GM19468 (cell line): ENCODE data around the gene SCAF8.
"Not testable (repeated sequence)": the region's sequence is repeated elsewhere in the genome, so short reads cannot be mapped to it uniquely, and the experiment has no call there.

ENCODE experiments used
- ATAC-seq: cut with Tn5 transposase; IDR thresholded peaks from one replicate; pipeline ENCODE4 v1.9.1; 2021; ENCODE audit warnings: mild to moderate bottlenecking, moderate library complexity, moderate number of reproducible peaks; ENCODE audit not compliant: unreplicated experiment; ENCODE audit errors: extremely low read depth

SCAF8 gene

GRCh38 chr6:154732538-154733182, 556 bp upstream of the SCAF8 start:
- ATAC-seq = no peak

GRCh38 chr6:154733626-154734382, 588 bp downstream of the SCAF8 start:
- ATAC-seq = peak; percentile 28

DNA sequence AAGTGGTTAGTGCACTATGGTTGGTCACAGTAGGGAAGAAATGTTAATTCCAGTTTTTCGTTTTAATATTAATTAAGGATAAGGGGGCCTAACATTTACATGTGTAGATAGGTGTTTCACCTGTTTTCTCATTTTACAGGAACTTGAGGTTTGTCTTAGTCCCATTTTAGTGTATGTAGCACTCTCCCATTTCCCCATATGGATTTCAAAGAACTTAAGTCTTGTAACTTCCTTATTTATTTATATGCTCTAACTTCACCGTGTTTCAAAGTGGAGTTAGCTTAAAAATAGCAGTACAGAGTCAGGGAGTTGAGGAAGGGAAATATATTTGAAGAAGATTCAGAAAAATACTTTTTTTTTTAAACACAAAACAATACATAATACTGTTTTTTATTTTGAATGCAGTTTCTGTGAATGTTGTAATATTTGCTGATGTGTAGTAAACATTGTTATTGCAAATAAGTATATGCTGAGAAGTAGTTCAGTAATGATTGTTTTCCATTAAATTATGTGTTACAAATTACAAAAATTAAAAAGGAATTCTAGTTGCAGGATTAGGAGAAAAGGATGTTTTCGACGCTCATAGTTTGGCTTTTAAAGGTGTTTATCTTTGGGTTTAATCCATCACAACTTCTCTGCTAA, 3.5 kb downstream of the SCAF8 start:
- ATAC-seq = no peak

DNA sequence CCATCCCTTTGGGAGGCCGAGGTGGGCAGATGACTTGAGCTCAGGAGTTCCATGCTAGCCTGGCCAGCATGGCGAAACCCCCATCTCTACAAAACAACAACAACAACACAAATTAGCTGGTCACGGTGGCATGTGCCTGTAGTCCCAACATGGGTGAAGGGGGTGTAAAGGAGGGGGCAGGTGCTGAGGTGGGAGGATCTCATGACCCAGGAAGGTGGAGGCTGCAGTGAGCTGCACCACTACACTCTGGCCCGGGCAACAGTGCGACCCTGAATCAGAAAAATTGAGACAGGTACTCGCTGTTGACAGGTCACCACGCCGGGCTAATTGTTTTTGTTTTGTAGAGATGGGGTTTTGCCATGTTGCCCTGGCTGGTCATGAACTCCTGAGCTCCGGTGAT, 4.2 kb downstream of the SCAF8 start:
- ATAC-seq = no peak

DNA sequence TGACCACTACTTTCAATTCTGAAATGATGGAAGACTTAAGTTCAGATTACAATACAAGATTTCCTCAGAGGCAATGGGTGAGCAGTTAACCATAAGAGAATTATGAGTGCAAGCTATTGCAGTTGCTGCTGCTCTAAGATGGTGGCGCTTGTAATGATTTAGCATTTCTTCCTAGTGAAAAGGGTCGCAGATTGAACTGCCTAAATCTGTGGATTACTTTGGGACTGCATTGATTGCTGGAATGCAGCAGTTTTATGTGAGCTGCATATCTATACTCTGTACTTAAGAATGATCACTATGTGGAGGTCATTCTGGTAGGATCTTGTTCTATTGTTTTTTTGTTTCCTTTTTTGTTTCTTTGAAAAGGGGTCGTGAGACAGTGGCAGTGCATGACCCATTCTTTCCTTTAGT, 5.3 kb downstream of the SCAF8 start:
- no peak for ATAC-seq

- ATAC-seq = no peak
These were observed 7.4 kb downstream of the SCAF8 start for GRCh38 chr6:154740658-154741057.

GRCh38 chr6:154742891-154743290, 9.7 kb downstream of the SCAF8 start:
- no peak for ATAC-seq

DNA sequence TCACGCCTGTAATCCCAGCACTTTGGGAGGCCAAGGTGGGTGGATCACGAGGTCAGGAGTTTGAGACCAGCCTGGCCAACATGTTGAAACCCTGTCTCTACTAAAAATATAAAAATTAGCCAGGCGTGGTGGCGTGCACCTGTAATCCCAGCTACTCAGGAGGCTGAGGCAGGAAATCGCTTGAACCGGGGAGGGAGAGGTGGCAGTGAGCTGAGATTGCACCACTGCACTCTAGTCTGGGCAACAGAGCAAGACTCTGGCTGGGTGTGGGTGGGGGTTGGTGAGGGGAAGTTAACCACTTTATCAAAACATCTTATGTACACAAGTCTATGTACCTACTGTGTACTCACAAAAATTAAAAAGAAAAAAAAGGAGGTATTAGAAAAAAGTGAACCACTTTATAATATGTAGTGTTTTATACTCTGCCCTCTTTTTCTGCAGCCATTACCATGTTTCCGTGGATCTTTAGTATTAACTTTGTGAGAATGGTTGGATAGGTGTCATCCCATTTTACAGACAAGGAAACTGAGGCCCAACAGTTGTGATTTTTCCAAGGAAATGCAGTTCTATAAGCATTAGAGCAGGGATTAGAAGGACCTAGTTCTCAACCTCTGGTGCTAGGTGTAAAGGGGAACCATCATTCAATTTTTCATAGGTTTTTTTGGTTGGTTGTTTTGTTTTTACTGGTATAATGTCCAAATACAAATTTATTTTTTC, 11.0 kb downstream of the SCAF8 start:
- not testable (repeated sequence) for ATAC-seq

- no peak for ATAC-seq
These were observed 12.0 kb downstream of the SCAF8 start for GRCh38 chr6:154745243-154745642.

DNA sequence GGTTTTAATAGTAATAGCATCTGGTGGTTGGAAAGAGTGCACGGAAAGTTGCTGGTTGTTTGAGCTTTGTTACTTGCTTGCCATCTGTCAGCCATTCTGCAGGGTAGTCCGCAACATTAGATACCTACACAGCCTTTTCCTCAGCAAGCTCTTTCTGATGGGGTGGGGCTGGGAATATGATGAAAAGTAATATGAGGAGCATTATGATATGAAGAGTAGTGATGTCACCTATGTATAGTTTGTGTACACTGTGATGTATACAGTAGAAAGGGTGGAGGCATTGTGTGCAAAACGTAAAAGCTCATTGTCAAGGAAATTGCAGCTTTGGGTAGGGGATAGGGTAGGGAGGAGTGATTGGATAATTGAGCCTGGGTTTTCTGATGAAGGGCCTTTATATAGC, 16.1 kb downstream of the SCAF8 start:
- ATAC-seq = no peak

DNA sequence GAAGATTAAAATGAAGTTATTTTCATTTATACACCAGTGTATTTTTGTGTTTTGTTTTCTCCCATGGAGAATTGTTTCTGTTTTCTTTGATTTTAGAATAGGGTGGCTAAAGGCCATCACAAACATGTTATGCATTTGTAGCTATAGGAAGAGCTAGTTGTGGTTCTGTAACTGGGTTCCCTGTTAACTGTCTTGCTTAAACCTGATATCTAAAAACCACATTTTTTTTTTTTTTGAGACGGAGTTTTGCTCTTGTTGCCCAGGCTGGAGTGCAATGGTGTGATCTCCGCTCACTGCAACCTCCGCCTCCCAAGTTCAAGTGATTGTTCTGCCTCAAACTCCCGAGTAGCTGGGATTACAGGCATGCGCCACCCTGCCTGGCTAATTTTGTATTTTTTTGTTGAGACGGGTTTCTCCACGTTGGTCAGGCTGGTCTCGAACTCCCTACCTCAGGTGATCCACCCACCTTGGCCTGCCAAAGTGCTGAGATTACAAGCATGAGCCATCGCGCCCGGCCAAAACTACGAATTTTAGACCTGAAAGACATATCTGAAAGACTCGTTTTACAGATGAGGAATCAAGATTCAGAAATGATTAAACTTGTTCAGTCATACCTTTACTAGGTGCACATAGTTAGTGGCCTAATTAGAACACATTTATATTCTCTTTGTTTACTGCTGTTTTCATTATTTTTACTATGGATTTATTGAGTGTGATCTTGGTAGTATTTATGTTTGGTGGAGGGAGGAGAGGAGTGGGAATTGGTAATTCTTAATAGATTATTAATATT, 18.0 kb downstream of the SCAF8 start:
- ATAC-seq = no peak

GRCh38 chr6:154752022-154752421, 18.8 kb downstream of the SCAF8 start:
- ATAC-seq = no peak

- ATAC-seq = no peak
These were observed 20.9 kb downstream of the SCAF8 start for GRCh38 chr6:154754152-154754551.

DNA sequence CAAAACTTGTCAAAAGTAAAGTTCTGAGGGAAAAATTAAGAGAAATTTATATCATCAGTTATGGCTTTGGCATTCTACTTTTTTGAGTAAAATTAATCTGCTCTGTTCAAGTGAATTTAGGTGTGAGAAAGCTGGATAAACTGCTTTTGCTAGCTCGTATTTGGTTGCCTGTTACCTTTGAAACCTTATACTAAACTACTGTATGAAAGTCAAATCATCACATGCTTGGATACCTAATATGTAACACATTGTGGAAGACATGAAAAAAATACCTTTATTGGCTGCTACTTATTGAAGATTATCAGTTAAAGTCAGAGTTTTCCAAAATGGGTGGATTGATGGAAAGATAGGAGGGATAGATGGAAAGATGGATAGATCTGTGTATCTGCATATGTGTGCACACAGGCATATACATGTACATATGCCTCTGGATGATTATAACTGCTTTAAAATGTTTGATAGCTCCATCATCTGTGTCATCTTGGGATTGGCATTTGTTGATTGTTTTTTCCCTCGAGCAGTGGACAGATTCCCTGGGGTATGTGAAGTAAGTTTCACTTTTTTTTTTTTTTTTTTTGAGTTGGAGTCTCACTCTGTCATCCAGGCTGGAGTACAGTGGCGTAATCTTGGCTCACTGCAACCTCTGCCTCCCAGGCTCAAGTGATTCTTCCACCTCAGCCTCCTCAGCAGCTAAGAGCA, 24.3 kb downstream of the SCAF8 start:
- ATAC-seq = no peak

GRCh38 chr6:154758125-154758524, 24.9 kb downstream of the SCAF8 start:
- no peak for ATAC-seq

DNA sequence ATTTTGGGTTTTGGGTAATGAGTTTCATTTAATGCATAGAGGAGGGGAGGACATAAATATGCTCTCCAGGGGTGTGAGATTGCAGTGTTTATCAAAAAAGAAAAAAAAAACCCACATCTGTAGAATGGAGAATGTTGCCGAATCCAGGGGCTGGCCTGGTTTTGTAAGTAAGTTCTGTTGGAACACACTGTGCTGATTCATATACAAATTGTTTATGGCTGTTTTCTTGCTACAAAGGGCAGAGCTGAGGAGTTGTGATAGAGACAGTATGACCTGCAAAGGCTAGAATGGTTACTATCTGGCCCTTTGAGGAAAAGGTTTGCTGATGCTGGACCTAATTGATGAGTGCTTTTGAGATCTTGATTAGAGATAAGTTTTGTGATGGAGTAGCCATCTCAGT, 30.4 kb downstream of the SCAF8 start:
- no peak for ATAC-seq

- no peak for ATAC-seq
These were observed 32.1 kb downstream of the SCAF8 start for GRCh38 chr6:154765273-154765672.

GRCh38 chr6:154766288-154766687, 33.1 kb downstream of the SCAF8 start:
- ATAC-seq = no peak

DNA sequence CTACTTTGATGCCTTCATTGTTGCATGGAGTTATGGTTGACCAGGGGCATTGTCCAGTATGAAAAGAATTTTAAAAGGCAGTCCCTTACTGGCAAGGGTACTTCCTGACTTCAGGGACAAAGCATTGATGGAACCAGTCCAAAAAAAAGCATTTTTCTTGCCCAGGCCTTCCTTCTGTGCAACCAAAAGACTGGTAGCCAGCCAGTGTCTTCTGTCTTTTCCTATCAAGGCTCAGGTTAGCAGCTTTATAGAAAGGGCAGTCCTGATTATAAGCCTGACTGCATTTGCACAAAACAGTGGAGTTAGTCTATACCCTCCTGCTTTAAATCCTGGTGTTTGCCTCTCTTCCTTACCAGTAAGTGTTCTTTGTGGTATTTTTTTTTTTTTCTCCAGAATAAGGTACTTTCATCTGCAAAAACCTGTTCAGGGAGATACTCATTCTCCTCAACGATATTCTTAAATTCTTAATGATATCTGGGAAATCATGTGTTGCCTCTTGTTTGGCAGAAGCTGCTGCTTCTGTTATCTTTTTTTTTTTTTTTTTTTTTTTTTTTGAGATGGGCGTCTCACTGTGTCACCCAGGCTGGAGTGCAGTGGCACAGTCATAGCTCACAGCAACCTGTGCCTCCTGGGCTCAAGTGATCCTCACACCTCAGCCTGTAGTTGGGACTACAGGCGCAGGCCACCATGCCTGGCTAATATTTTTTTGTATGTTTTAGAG, 33.9 kb downstream of the SCAF8 start:
- no peak for ATAC-seq
